HG03521 (cell line): ENCODE results near the gene METTL21C.

ENCODE experiments used
- ATAC-seq: cut with Tn5 transposase; IDR thresholded peaks from one replicate; pipeline ENCODE4 v1.9.1; 2021; ENCODE audit warnings: mild to moderate bottlenecking, moderate library complexity; ENCODE audit not compliant: unreplicated experiment

Gene METTL21C

GRCh38 chr13:102694937-102695336 lies at the start of gene METTL21C:
METTL21C (minus strand) TSS chr13:102695044; CDS start chr13:102694498, 546 bp downstream.
- no peak for ATAC-seq

- no peak for ATAC-seq
These were observed 47.7 kb upstream of the METTL21C start for GRCh38 chr13:102742506-102742905.

GRCh38 chr13:102742101-102742500 lies 47.3 kb upstream of the METTL21C start:
- ATAC-seq = no peak

- no peak for ATAC-seq
These were observed 34.9 kb upstream of the METTL21C start for GRCh38 chr13:102729560-102730270.

GRCh38 chr13:102726430-102726829 lies 31.6 kb upstream of the METTL21C start:
- ATAC-seq = no peak

- ATAC-seq = no peak
These were observed 30.1 kb upstream of the METTL21C start for GRCh38 chr13:102724923-102725322.

- ATAC-seq = no peak
These were observed 27.0 kb upstream of the METTL21C start for GRCh38 chr13:102721800-102722231.

GRCh38 chr13:102718746-102719145 lies 23.9 kb upstream of the METTL21C start:
- ATAC-seq = no peak

- no peak for ATAC-seq
These were observed 20.6 kb upstream of the METTL21C start for GRCh38 chr13:102715447-102715846.

- ATAC-seq = no peak
These were observed 15.4 kb upstream of the METTL21C start for GRCh38 chr13:102710261-102710679.

- ATAC-seq = no peak
These were observed 14.7 kb upstream of the METTL21C start for GRCh38 chr13:102709536-102709935.

GRCh38 chr13:102708991-102709390 lies 14.1 kb upstream of the METTL21C start:
- no peak for ATAC-seq

- no peak for ATAC-seq
These were observed 13.4 kb upstream of the METTL21C start for GRCh38 chr13:102708211-102708610.

- ATAC-seq = no peak
These were observed 12.6 kb upstream of the METTL21C start for GRCh38 chr13:102707467-102707866.

- ATAC-seq = no peak
These were observed 9.6 kb upstream of the METTL21C start for GRCh38 chr13:102704238-102705058.

- no peak for ATAC-seq
These were observed 8.8 kb upstream of the METTL21C start for GRCh38 chr13:102703726-102704035.

- no peak for ATAC-seq
These were observed 8.3 kb upstream of the METTL21C start for GRCh38 chr13:102702965-102703725.

- ATAC-seq = no peak
These were observed 6.5 kb upstream of the METTL21C start for GRCh38 chr13:102701331-102701730.

- no peak for ATAC-seq
These were observed 5.5 kb upstream of the METTL21C start for GRCh38 chr13:102700088-102701031.

- ATAC-seq = no peak
These were observed 4.7 kb upstream of the METTL21C start for GRCh38 chr13:102699504-102699903.

- ATAC-seq = no peak
These were observed 3.8 kb upstream of the METTL21C start for GRCh38 chr13:102698649-102698980.
